ENCODE results near the gene AGO4.
A peak's percentile ranks its signal among the peaks of the same experiment; 100 is the strongest.
"Not testable (repeated sequence)": the region's sequence is repeated elsewhere in the genome, so short reads cannot be mapped to it uniquely, and the experiment has no call there.

The AGO4 gene

GRCh38 chr1:35807614-35808449, at the start of gene AGO4:
Gene AGO4 (plus strand): TSS chr1:35808016. CDS start chr1:35808417, 401 bp downstream.
- peak; percentile 50 for DNase-seq

- no peak for DNase-seq
These were observed 45.7 kb upstream of the AGO4 start for GRCh38 chr1:35762141-35762540.

- DNase-seq = no peak
These were observed 44.6 kb upstream of the AGO4 start for GRCh38 chr1:35763201-35763600.

GRCh38 chr1:35764283-35764682, 43.5 kb upstream of the AGO4 start:
- DNase-seq = no peak

GRCh38 chr1:35768350-35769187, 39.2 kb upstream of the AGO4 start:
- DNase-seq = no peak

GRCh38 chr1:35769188-35769758, 38.5 kb upstream of the AGO4 start:
- peak; percentile 82 for DNase-seq

- DNase-seq = no peak
These were observed 34.1 kb upstream of the AGO4 start for GRCh38 chr1:35773711-35774110.

- not testable (repeated sequence) for DNase-seq
These were observed 31.6 kb upstream of the AGO4 start for GRCh38 chr1:35776172-35776571.

- no peak for DNase-seq
These were observed 30.7 kb upstream of the AGO4 start for GRCh38 chr1:35777109-35777508.

GRCh38 chr1:35783055-35783583, 24.7 kb upstream of the AGO4 start:
- no peak for DNase-seq

GRCh38 chr1:35784364-35784763, 23.5 kb upstream of the AGO4 start:
- not testable (repeated sequence) for DNase-seq

GRCh38 chr1:35788139-35788538, 19.7 kb upstream of the AGO4 start:
- no peak for DNase-seq

GRCh38 chr1:35790670-35791069, 17.1 kb upstream of the AGO4 start:
- DNase-seq = no peak

- no peak for DNase-seq
These were observed 12.5 kb upstream of the AGO4 start for GRCh38 chr1:35795295-35795694.

GRCh38 chr1:35797380-35797779, 10.4 kb upstream of the AGO4 start:
- DNase-seq = no peak

GRCh38 chr1:35798019-35798418, 9.8 kb upstream of the AGO4 start:
- DNase-seq = not testable (repeated sequence)

- DNase-seq = not testable (repeated sequence)
These were observed 7.5 kb upstream of the AGO4 start for GRCh38 chr1:35800167-35800887.

GRCh38 chr1:35808450-35809113, 766 bp downstream of the AGO4 start:
- peak; percentile 27 for DNase-seq

- no peak for DNase-seq
These were observed 1.6 kb downstream of the AGO4 start for GRCh38 chr1:35809114-35810095.

- no peak for DNase-seq
These were observed 2.5 kb downstream of the AGO4 start for GRCh38 chr1:35810096-35810881.
